ENCODE results near the gene C1orf167.

C1orf167 gene

GRCh38 chr1:11744287-11744686, 17.7 kb upstream of the C1orf167 start:
- H3K27ac ChIP-seq (ENCODE audit: low read depth, low read length) = no peak overlapping the region
- H3K4me3 ChIP-seq (ENCODE audit: insufficient read depth, low read length, poor library complexity, severe bottlenecking) = no peak overlapping the region
- H3K9me3 ChIP-seq (ENCODE audit: insufficient read depth, low read length) = no peaks in the 10 kb centered on the region
- no peak overlapping the region for H3K9ac ChIP-seq (ENCODE audit: low read length)
- TF ChIP-seq EZH2phosphoT487 (conservative IDR thresholded peaks at IDR 0.05; ENCODE audit: low read length) (no peak), CTCF (IDR thresholded peaks at IDR 0.05; ENCODE audit: insufficient read depth, low read length, poor library complexity, severe bottlenecking) (no peak)
- H3K9me2 ChIP-seq (replicated peaks; ENCODE audit: insufficient read depth, low read length) = no peaks in the 10 kb centered on the region
- H3K36me3 ChIP-seq (ENCODE audit: low read length) = no peaks in the 10 kb centered on the region
- H3F3A ChIP-seq (ENCODE audit: insufficient read depth) = no peaks in the 10 kb centered on the region
- no peaks in the 10 kb centered on the region for H3K79me2 ChIP-seq (ENCODE audit: insufficient read depth, low read length)
- H2AFZ ChIP-seq (ENCODE audit: low read depth, low read length, severe bottlenecking) = no peak overlapping the region
- H4K20me1 ChIP-seq (ENCODE audit: low read depth, low read length) = no peaks in the 10 kb centered on the region
- no peaks in the 10 kb centered on the region for H3K27me3 ChIP-seq (ENCODE audit: low read length)
- H3K4me2 ChIP-seq (ENCODE audit: low read depth, low read length, poor library complexity, severe bottlenecking) = no peak overlapping the region

- no peaks in the 10 kb centered on the region for H3K79me2 ChIP-seq (ENCODE audit: insufficient read depth, low read length)
- no peak overlapping the region for H3K9ac ChIP-seq (ENCODE audit: low read length)
- H2AFZ ChIP-seq (ENCODE audit: low read depth, low read length, severe bottlenecking) = no peak overlapping the region
- no peaks in the 10 kb centered on the region for H3F3A ChIP-seq (ENCODE audit: insufficient read depth)
- TF ChIP-seq EZH2phosphoT487 (conservative IDR thresholded peaks at IDR 0.05; ENCODE audit: low read length) (no peak), CTCF (IDR thresholded peaks at IDR 0.05; ENCODE audit: insufficient read depth, low read length, poor library complexity, severe bottlenecking) (no peak)
- H4K20me1 ChIP-seq (ENCODE audit: low read depth, low read length) = no peaks in the 10 kb centered on the region
- no peak overlapping the region for H3K4me2 ChIP-seq (ENCODE audit: low read depth, low read length, poor library complexity, severe bottlenecking)
- H3K9me2 ChIP-seq (replicated peaks; ENCODE audit: insufficient read depth, low read length) = no peaks in the 10 kb centered on the region
- H3K27me3 ChIP-seq (ENCODE audit: low read length) = no peaks in the 10 kb centered on the region
- H3K4me3 ChIP-seq (ENCODE audit: insufficient read depth, low read length, poor library complexity, severe bottlenecking) = no peak overlapping the region
- no peaks in the 10 kb centered on the region for H3K36me3 ChIP-seq (ENCODE audit: low read length)
- H3K27ac ChIP-seq (ENCODE audit: low read depth, low read length) = no peak overlapping the region
- H3K9me3 ChIP-seq (ENCODE audit: insufficient read depth, low read length) = no peaks in the 10 kb centered on the region
Measured at GRCh38 chr1:11746092-11746491, 15.9 kb upstream of the C1orf167 start.

DNA sequence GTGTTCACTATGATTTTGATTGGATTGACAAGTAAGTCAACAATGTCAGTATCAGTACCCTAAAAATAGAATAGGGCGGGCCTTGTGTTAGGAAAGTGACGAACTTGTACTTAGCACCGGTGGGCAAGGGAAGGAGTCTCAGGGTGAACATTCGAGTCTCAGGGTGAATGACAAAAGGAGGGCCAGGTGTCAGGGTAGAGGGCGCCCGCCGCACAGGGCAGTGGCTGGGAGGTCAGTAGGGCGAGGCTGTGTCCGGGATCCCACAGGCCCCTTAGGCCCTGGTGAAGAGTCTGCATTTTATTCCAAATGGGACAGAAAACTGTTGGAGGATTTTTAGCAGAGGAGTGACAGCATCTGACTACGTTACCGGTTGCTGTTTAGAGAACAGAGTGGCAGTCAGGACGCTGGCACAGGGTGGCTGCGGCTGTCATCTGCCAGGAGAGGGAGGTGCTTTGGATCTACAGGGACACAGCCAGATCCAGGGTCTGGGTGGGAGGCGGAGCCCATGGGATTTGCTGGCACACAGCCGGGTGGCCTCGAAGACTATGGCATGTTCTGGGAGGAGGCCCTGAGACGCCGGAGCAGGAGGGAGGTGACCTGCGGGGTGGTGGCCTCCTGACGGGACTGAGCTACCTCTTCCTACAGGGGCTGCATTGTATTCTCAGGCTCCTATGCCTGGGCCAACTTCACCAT, 15.1 kb upstream of the C1orf167 start:
- H3K79me2 ChIP-seq (ENCODE audit: insufficient read depth, low read length) = no peaks in the 10 kb centered on the region
- no peaks in the 10 kb centered on the region for H3K27me3 ChIP-seq (ENCODE audit: low read length)
- H3K4me3 ChIP-seq (ENCODE audit: insufficient read depth, low read length, poor library complexity, severe bottlenecking) = no peak overlapping the region
- no peaks in the 10 kb centered on the region for H4K20me1 ChIP-seq (ENCODE audit: low read depth, low read length)
- no peak for TF ChIP-seq CTCF (IDR thresholded peaks at IDR 0.05; ENCODE audit: insufficient read depth, low read length, poor library complexity, severe bottlenecking)
- no peak for TF ChIP-seq EZH2phosphoT487 (conservative IDR thresholded peaks at IDR 0.05; ENCODE audit: low read length)
- no peaks in the 10 kb centered on the region for H3K36me3 ChIP-seq (ENCODE audit: low read length)
- no peaks in the 10 kb centered on the region for H3K9me3 ChIP-seq (ENCODE audit: insufficient read depth, low read length)
- H3K27ac ChIP-seq (ENCODE audit: low read depth, low read length) = no peak overlapping the region
- H3K9ac ChIP-seq (ENCODE audit: low read length) = no peak overlapping the region
- no peak overlapping the region for H3K4me2 ChIP-seq (ENCODE audit: low read depth, low read length, poor library complexity, severe bottlenecking)
- H3K9me2 ChIP-seq (replicated peaks; ENCODE audit: insufficient read depth, low read length) = no peaks in the 10 kb centered on the region
- H2AFZ ChIP-seq (ENCODE audit: low read depth, low read length, severe bottlenecking) = no peak overlapping the region
- H3F3A ChIP-seq (ENCODE audit: insufficient read depth) = no peaks in the 10 kb centered on the region
